ENCODE data around the gene PRSS8. TPM values are rescaled to one million over a fixed set of nuclear protein-coding genes. Genes with fewer than 3 reads are reported as not detected.
"Not testable (repeated sequence)": the region's sequence is repeated elsewhere in the genome, so short reads cannot be mapped to it uniquely, and the experiment has no call there.

Gene PRSS8
- 7.7 TPM for polyA plus RNA-seq (2013, experiment 1 of 4)
- 8.5 TPM for polyA plus RNA-seq (2013, experiment 2 of 4)
- polyA plus RNA-seq (2013, experiment 3 of 4): 6.0 TPM
- 6.3 TPM for polyA plus RNA-seq (2013, experiment 4 of 4)

- H3K9me3 ChIP-seq (ENCODE audit: control insufficient read depth, low read length): no peaks in the 10 kb centered on the region
- no peaks in the 10 kb centered on the region for H3K36me3 ChIP-seq (ENCODE audit: control insufficient read depth, insufficient read depth, low read length)
- peak within 1 kb of the TSS; percentile 29 for H3K4me3 ChIP-seq (ENCODE audit: insufficient read depth, low read depth, low read length)
- no peaks in the 10 kb centered on the region for H3K27me3 ChIP-seq (ENCODE audit: control insufficient read depth, insufficient read depth, low read length, poor library complexity, severe bottlenecking)
- peaks cover 17% of the 10 kb centered on the region for H3K4me1 ChIP-seq (ENCODE audit: control insufficient read depth, insufficient read depth, low read length)
- WGBS, 2 experiments: 39 to 41% methylated on average over 22 of the region's 22 CpGs
- H3K27ac ChIP-seq (ENCODE audit: insufficient read depth, low read depth, low read length, poor library complexity, severe bottlenecking): no peak within 1 kb of the TSS
Observed at GRCh38 chr16:31135535-31136286, at the start of gene PRSS8. Gene PRSS8, minus strand, starts transcription at chr16:31135727. Its CDS starts 229 bp downstream, at chr16:31135498.

- WGBS, 2 experiments: 96 to 97% methylated on average over 14 of the region's 14 CpGs
- Histone ChIP-seq H3K27ac (ENCODE audit: insufficient read depth, low read depth, low read length, poor library complexity, severe bottlenecking) (no peak overlapping the region), H3K9me3 (ENCODE audit: control insufficient read depth, low read length) (no peaks in the 10 kb centered on the region), H3K4me3 (ENCODE audit: insufficient read depth, low read depth, low read length) (no peak overlapping the region), H3K27me3 (ENCODE audit: control insufficient read depth, insufficient read depth, low read length, poor library complexity, severe bottlenecking) (no peaks in the 10 kb centered on the region), H3K4me1 (ENCODE audit: control insufficient read depth, insufficient read depth, low read length) (peaks cover 7% of the 10 kb centered on the region), H3K36me3 (ENCODE audit: control insufficient read depth, insufficient read depth, low read length) (peaks cover 58% of the 10 kb centered on the region)
Observed at GRCh38 chr16:31184888-31185287, 49.4 kb upstream of the PRSS8 start.

- H3K4me3 ChIP-seq (ENCODE audit: insufficient read depth, low read depth, low read length): no peak overlapping the region
- no peaks in the 10 kb centered on the region for H3K9me3 ChIP-seq (ENCODE audit: control insufficient read depth, low read length)
- H3K36me3 ChIP-seq (ENCODE audit: control insufficient read depth, insufficient read depth, low read length): peaks cover 46% of the 10 kb centered on the region
- H3K27ac ChIP-seq (ENCODE audit: insufficient read depth, low read depth, low read length, poor library complexity, severe bottlenecking): no peak overlapping the region
- H3K4me1 ChIP-seq (ENCODE audit: control insufficient read depth, insufficient read depth, low read length): peaks cover 7% of the 10 kb centered on the region
- WGBS, 2 experiments: 95% methylated on average over 10 of the region's 10 CpGs
- H3K27me3 ChIP-seq (ENCODE audit: control insufficient read depth, insufficient read depth, low read length, poor library complexity, severe bottlenecking): no peaks in the 10 kb centered on the region
Observed at GRCh38 chr16:31183432-31184428, 48.2 kb upstream of the PRSS8 start.

- peaks cover 7% of the 10 kb centered on the region for H3K4me1 ChIP-seq (ENCODE audit: control insufficient read depth, insufficient read depth, low read length)
- WGBS, 2 experiments: 48 to 51% methylated on average over 7 of the region's 7 CpGs
- H3K27me3 ChIP-seq (ENCODE audit: control insufficient read depth, insufficient read depth, low read length, poor library complexity, severe bottlenecking): no peaks in the 10 kb centered on the region
- H3K36me3 ChIP-seq (ENCODE audit: control insufficient read depth, insufficient read depth, low read length): peaks cover 35% of the 10 kb centered on the region
- H3K27ac ChIP-seq (ENCODE audit: insufficient read depth, low read depth, low read length, poor library complexity, severe bottlenecking): no peak overlapping the region
- peak overlapping the region; percentile 98 for H3K4me3 ChIP-seq (ENCODE audit: insufficient read depth, low read depth, low read length)
- no peaks in the 10 kb centered on the region for H3K9me3 ChIP-seq (ENCODE audit: control insufficient read depth, low read length)
Observed at GRCh38 chr16:31182391-31182790, 46.9 kb upstream of the PRSS8 start.

- peak overlapping the region; percentile 96 for H3K27ac ChIP-seq (ENCODE audit: insufficient read depth, low read depth, low read length, poor library complexity, severe bottlenecking)
- H3K36me3 ChIP-seq (ENCODE audit: control insufficient read depth, insufficient read depth, low read length): peaks cover 24% of the 10 kb centered on the region
- 2% methylated on average over 28 to 31 of the region's 31 CpGs for WGBS, 2 experiments
Observed at GRCh38 chr16:31181102-31181830, 45.7 kb upstream of the PRSS8 start.

GRCh38 chr16:31179747-31180459, 44.4 kb upstream of the PRSS8 start, which contains the start of gene FUS:
Gene FUS, plus strand, starts transcription at chr16:31180139. Its CDS starts 76 bp downstream, at chr16:31180215.
- WGBS, 2 experiments: 0% methylated on average over 69 of the region's 69 CpGs

More at GRCh38 chr16:31181102-31181830, 45.7 kb upstream of the PRSS8 start:
- no peaks in the 10 kb centered on the region for H3K27me3 ChIP-seq (ENCODE audit: control insufficient read depth, insufficient read depth, low read length, poor library complexity, severe bottlenecking)
- peak overlapping the region; percentile 98 for H3K4me3 ChIP-seq (ENCODE audit: insufficient read depth, low read depth, low read length)
- H3K9me3 ChIP-seq (ENCODE audit: control insufficient read depth, low read length): no peaks in the 10 kb centered on the region
- H3K4me1 ChIP-seq (ENCODE audit: control insufficient read depth, insufficient read depth, low read length): peaks cover 13% of the 10 kb centered on the region

GRCh38 chr16:31179219-31179746, 43.8 kb upstream of the PRSS8 start:
- WGBS, 2 experiments: 7 to 9% methylated on average over 27 of the region's 27 CpGs
- peak overlapping the region; percentile 96 for H3K27ac ChIP-seq (ENCODE audit: insufficient read depth, low read depth, low read length, poor library complexity, severe bottlenecking)
- no peaks in the 10 kb centered on the region for H3K27me3 ChIP-seq (ENCODE audit: control insufficient read depth, insufficient read depth, low read length, poor library complexity, severe bottlenecking)
- H3K36me3 ChIP-seq (ENCODE audit: control insufficient read depth, insufficient read depth, low read length): peaks cover 7% of the 10 kb centered on the region
- H3K9me3 ChIP-seq (ENCODE audit: control insufficient read depth, low read length): no peaks in the 10 kb centered on the region
- peaks cover 13% of the 10 kb centered on the region for H3K4me1 ChIP-seq (ENCODE audit: control insufficient read depth, insufficient read depth, low read length)
- H3K4me3 ChIP-seq (ENCODE audit: insufficient read depth, low read depth, low read length): peak overlapping the region; percentile 98

More at GRCh38 chr16:31179747-31180459, 44.4 kb upstream of the PRSS8 start, which contains the start of gene FUS:
- H3K4me1 ChIP-seq (ENCODE audit: control insufficient read depth, insufficient read depth, low read length): peaks cover 13% of the 10 kb centered on the region
- H3K36me3 ChIP-seq (ENCODE audit: control insufficient read depth, insufficient read depth, low read length): peaks cover 11% of the 10 kb centered on the region
- H3K27me3 ChIP-seq (ENCODE audit: control insufficient read depth, insufficient read depth, low read length, poor library complexity, severe bottlenecking): no peaks in the 10 kb centered on the region
- no peaks in the 10 kb centered on the region for H3K9me3 ChIP-seq (ENCODE audit: control insufficient read depth, low read length)
- H3K27ac ChIP-seq (ENCODE audit: insufficient read depth, low read depth, low read length, poor library complexity, severe bottlenecking): peak within 1 kb of the TSS; percentile 96
- peak within 1 kb of the TSS; percentile 98 for H3K4me3 ChIP-seq (ENCODE audit: insufficient read depth, low read depth, low read length)

GRCh38 chr16:31177136-31177535, 41.6 kb upstream of the PRSS8 start:
- Histone ChIP-seq H3K4me3 (ENCODE audit: insufficient read depth, low read depth, low read length) (no peak overlapping the region), H3K36me3 (ENCODE audit: control insufficient read depth, insufficient read depth, low read length) (no peaks in the 10 kb centered on the region), H3K9me3 (ENCODE audit: control insufficient read depth, low read length) (no peaks in the 10 kb centered on the region), H3K27me3 (ENCODE audit: control insufficient read depth, insufficient read depth, low read length, poor library complexity, severe bottlenecking) (no peaks in the 10 kb centered on the region), H3K4me1 (ENCODE audit: control insufficient read depth, insufficient read depth, low read length) (peaks cover 7% of the 10 kb centered on the region), H3K27ac (ENCODE audit: insufficient read depth, low read depth, low read length, poor library complexity, severe bottlenecking) (peak overlapping the region; percentile 55)
- 91 to 97% methylated on average over 3 of the region's 3 CpGs for WGBS, 2 experiments

GRCh38 chr16:31170048-31170447, 34.5 kb upstream of the PRSS8 start:
- not testable (repeated sequence) for H3K4me1 ChIP-seq (ENCODE audit: control insufficient read depth, insufficient read depth, low read length); H3K36me3 ChIP-seq (ENCODE audit: control insufficient read depth, insufficient read depth, low read length); H3K27me3 ChIP-seq (ENCODE audit: control insufficient read depth, insufficient read depth, low read length, poor library complexity, severe bottlenecking); H3K9me3 ChIP-seq (ENCODE audit: control insufficient read depth, low read length); H3K4me3 ChIP-seq (ENCODE audit: insufficient read depth, low read depth, low read length)
- no CpG with 5 or more reads among the region's 2 CpGs for WGBS, 2 experiments
- peak overlapping the region; percentile 52 for H3K27ac ChIP-seq (ENCODE audit: insufficient read depth, low read depth, low read length, poor library complexity, severe bottlenecking)

All from ectodermal cell (in vitro differentiated cells).